ENCODE measurements around the gene CUL7.

The CUL7 gene
- long read RNA-seq, full-length matches to known transcripts: 12 of 56 reads
- long read RNA-seq, partial matches to known transcripts: 20 of 56 reads
- long read RNA-seq, other reads (novel, unspliced or antisense): 24 of 56 reads

DNA sequence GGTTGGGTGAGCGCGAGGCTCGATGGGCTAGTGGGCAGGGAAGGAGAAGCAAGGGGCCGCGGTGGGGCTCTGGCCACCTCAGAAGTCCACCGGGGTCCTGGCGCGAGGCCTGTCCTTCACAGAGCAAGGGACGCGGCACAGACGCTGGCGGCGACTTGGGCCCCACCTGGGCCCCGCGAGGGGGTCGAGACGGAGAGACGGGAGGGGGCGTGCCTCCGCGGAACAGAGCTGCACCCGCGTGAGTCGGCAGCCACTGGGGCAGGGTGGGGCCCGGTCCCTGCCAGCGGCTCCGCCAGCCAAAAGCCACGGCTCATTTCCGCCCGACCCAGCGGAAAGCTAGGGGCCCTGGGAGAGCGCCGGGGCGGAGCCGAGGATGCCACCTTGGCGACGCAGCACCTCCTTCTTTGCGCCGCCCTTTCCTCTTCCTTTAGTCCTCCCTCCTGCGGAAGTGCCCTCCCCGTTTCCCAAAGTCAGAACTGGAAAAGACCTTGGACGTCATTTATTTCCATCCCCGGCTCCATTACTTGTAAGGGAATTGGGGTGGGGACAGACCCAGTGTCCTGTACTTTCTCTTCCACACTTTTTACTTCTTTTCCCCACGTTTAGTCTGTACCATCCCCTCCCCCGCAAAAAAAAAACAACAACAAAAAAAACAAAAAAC, at the start of gene CUL7:
Gene CUL7 (minus strand): TSS at position 307 of the 661 bp plus-strand sequence. CDS start 1,063 bp downstream, outside the sequence.
- no peaks in the 10 kb centered on the region for H3K27me3 ChIP-seq (ENCODE audit: insufficient read depth, poor library complexity, severe bottlenecking)
- peak; percentile 80 to 93 for DNase-seq (ENCODE audit: low read depth in 1 of 2, low spot score in 1 of 2)
- peak within 1 kb of the TSS; percentile 66 for H3K4me3 ChIP-seq (replicated peaks; ENCODE audit: insufficient read depth, low read length)
- TF ChIP-seq, protein P1, sequence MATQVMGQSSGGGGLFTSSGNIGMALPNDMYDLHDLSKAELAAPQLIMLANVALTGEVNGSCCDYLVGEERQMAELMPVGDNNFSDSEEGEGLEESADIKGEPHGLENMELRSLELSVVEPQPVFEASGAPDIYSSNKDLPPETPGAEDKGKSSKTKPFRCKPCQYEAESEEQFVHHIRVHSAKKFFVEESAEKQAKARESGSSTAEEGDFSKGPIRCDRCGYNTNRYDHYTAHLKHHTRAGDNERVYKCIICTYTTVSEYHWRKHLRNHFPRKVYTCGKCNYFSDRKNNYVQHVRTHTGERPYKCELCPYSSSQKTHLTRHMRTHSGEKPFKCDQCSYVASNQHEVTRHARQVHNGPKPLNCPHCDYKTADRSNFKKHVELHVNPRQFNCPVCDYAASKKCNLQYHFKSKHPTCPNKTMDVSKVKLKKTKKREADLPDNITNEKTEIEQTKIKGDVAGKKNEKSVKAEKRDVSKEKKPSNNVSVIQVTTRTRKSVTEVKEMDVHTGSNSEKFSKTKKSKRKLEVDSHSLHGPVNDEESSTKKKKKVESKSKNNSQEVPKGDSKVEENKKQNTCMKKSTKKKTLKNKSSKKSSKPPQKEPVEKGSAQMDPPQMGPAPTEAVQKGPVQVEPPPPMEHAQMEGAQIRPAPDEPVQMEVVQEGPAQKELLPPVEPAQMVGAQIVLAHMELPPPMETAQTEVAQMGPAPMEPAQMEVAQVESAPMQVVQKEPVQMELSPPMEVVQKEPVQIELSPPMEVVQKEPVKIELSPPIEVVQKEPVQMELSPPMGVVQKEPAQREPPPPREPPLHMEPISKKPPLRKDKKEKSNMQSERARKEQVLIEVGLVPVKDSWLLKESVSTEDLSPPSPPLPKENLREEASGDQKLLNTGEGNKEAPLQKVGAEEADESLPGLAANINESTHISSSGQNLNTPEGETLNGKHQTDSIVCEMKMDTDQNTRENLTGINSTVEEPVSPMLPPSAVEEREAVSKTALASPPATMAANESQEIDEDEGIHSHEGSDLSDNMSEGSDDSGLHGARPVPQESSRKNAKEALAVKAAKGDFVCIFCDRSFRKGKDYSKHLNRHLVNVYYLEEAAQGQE (IDR thresholded peaks at IDR 0.05; ENCODE audit: insufficient replicate concordance, low read depth): no peak
- TF ChIP-seq SPI1 (IDR thresholded peaks at IDR 0.05; ENCODE audit: borderline replicate concordance, low read depth) (peak; percentile 80; the same call in 1 of the 2 replicates), POLR2AphosphoS5 (IDR thresholded peaks at IDR 0.05; ENCODE audit: low read depth) (peak; percentile 96), GABPA (IDR thresholded peaks at IDR 0.05; ENCODE audit: low read depth) (peak; percentile 85)
- peak within 1 kb of the TSS; percentile 91 for H3K27ac ChIP-seq (replicated peaks)

DNA sequence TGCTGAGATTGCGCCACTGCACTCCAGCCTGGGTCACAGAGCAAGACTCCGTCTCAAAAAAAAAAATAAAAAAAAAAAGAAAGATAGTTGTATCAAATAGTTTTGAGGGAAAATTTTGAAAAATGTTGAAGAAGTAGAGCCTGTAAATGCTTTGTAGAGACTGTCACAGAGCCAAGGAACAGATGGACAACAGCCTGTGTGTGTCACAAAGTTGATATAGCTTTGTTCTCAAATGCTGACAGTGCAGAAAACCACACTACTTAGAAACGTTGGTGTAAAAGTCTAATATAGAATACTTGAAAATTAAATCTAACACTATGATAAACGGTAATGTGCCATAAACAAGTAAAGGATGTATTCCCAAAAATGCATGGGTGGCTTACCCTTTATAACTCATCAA, 47.8 kb upstream of the CUL7 start:
- Histone ChIP-seq H3K27me3 (ENCODE audit: insufficient read depth, poor library complexity, severe bottlenecking) (no peaks in the 10 kb centered on the region), H3K27ac (replicated peaks) (no peak overlapping the region), H3K4me3 (replicated peaks; ENCODE audit: insufficient read depth, low read length) (no peak overlapping the region)
- DNase-seq (ENCODE audit: low read depth in 1 of 2, low spot score in 1 of 2): no peak
- no peak for TF ChIP-seq SPI1 (IDR thresholded peaks at IDR 0.05; ENCODE audit: borderline replicate concordance, low read depth)
- TF ChIP-seq, protein P2, sequence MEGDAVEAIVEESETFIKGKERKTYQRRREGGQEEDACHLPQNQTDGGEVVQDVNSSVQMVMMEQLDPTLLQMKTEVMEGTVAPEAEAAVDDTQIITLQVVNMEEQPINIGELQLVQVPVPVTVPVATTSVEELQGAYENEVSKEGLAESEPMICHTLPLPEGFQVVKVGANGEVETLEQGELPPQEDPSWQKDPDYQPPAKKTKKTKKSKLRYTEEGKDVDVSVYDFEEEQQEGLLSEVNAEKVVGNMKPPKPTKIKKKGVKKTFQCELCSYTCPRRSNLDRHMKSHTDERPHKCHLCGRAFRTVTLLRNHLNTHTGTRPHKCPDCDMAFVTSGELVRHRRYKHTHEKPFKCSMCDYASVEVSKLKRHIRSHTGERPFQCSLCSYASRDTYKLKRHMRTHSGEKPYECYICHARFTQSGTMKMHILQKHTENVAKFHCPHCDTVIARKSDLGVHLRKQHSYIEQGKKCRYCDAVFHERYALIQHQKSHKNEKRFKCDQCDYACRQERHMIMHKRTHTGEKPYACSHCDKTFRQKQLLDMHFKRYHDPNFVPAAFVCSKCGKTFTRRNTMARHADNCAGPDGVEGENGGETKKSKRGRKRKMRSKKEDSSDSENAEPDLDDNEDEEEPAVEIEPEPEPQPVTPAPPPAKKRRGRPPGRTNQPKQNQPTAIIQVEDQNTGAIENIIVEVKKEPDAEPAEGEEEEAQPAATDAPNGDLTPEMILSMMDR (IDR thresholded peaks at IDR 0.05; ENCODE audit: insufficient read depth, low read length): no peak
- no peak for TF ChIP-seq GABPA (IDR thresholded peaks at IDR 0.05; ENCODE audit: low read depth)
- TF ChIP-seq, protein P1 (IDR thresholded peaks at IDR 0.05; ENCODE audit: insufficient replicate concordance, low read depth): no peak
- TF ChIP-seq POLR2AphosphoS5 (IDR thresholded peaks at IDR 0.05; ENCODE audit: low read depth): no peak

DNA sequence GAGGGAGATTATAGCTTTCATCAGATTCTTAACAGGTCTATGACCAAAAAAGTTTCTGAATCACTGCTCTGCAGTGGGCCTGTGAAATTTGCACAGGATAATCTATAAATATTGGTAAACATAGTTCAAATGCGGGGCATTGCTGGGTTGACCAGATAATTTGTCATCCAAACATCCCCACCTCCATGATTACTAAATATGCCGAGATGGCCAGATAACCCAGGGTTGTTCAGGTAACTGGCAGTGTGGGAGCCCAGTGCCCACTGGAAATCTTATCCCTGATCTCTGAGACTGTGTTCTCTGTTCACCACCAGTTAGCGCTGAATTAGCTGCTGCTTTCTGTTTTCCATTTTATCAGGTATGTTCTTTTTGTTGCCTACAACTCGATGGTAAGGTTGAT, 43.9 kb upstream of the CUL7 start:
- no peak overlapping the region for H3K27ac ChIP-seq (replicated peaks)
- TF ChIP-seq, protein P1 (IDR thresholded peaks at IDR 0.05; ENCODE audit: insufficient replicate concordance, low read depth): no peak
- TF ChIP-seq, protein P2 (IDR thresholded peaks at IDR 0.05; ENCODE audit: insufficient read depth, low read length): no peak
- no peak for TF ChIP-seq POLR2AphosphoS5 (IDR thresholded peaks at IDR 0.05; ENCODE audit: low read depth)
- no peak for TF ChIP-seq GABPA (IDR thresholded peaks at IDR 0.05; ENCODE audit: low read depth)
- no peak for TF ChIP-seq SPI1 (IDR thresholded peaks at IDR 0.05; ENCODE audit: borderline replicate concordance, low read depth)

More for the DNA sequence above, 43.9 kb upstream of the CUL7 start:
- H3K27me3 ChIP-seq (ENCODE audit: insufficient read depth, poor library complexity, severe bottlenecking): no peaks in the 10 kb centered on the region
- no peak for DNase-seq (ENCODE audit: low read depth in 1 of 2, low spot score in 1 of 2)
- H3K4me3 ChIP-seq (replicated peaks; ENCODE audit: insufficient read depth, low read length): no peak overlapping the region

Data from HL-60 (cell line).